Hematopoietic multipotent progenitor cell treated with erythropoietin and hydrocortisone succinate and interleukin-3 and kit ligand, for 4 days (in vitro differentiated cells): ENCODE results near the gene NT5C3B.
"Not testable (repeated sequence)": the region's sequence is repeated elsewhere in the genome, so short reads cannot be mapped to it uniquely, and the experiment has no call there.

Experiments used
- DNase-seq: peaks from one replicate; pipeline ENCODE4 v3.0.0-alpha.2; 2015

The NT5C3B gene

DNA sequence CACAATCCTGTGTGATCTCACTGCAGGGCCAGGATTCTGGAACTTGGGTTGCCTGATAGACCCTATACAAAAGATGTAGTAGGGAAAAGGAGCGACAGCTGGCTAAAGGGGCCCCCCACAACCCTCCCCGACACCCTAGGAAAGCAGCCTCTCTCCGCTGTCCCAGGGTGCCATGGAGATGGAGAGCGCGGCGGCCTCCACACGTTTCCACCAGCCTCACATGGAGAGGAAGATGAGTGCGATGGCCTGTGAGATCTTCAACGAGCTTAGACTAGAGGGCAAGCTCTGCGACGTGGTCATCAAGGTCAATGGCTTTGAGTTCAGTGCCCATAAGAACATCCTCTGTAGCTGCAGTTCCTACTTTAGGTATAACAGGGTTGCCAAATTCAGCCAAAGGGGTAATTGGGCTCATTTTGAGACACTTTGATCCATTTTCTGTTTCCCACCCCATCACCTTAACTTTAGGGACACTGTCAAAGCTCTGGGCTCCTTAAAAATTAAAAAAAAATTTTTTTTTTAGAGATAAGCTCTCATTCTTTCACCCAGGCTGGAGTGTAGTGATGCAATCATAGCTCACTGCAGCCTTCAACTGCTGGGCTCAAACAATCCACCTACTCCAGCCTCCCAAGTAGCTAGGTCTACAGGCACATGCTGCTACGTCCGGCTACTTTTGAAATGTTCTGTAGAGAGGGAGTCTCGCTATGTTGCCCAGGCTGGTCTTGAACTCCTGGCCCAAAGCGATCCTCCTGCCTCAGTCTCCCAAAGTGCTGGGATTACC is 1.9 kb upstream of the NT5C3B start, which contains the start of gene KLHL10:
Gene KLHL10, plus strand, starts transcription at position 65 of the 778 bp plus-strand sequence. Its CDS starts 108 bp downstream, at position 173.
- DNase-seq, result peak; percentile 7

- no peak for DNase-seq
These were observed 641 bp upstream of the NT5C3B start for GRCh38 chr17:41836550-41837196.

GRCh38 chr17:41835214-41835799 is 725 bp downstream of the NT5C3B start:
- peak; percentile 20 for DNase-seq

GRCh38 chr17:41829961-41830360 is 6.1 kb downstream of the NT5C3B start:
- not testable (repeated sequence) for DNase-seq

DNA sequence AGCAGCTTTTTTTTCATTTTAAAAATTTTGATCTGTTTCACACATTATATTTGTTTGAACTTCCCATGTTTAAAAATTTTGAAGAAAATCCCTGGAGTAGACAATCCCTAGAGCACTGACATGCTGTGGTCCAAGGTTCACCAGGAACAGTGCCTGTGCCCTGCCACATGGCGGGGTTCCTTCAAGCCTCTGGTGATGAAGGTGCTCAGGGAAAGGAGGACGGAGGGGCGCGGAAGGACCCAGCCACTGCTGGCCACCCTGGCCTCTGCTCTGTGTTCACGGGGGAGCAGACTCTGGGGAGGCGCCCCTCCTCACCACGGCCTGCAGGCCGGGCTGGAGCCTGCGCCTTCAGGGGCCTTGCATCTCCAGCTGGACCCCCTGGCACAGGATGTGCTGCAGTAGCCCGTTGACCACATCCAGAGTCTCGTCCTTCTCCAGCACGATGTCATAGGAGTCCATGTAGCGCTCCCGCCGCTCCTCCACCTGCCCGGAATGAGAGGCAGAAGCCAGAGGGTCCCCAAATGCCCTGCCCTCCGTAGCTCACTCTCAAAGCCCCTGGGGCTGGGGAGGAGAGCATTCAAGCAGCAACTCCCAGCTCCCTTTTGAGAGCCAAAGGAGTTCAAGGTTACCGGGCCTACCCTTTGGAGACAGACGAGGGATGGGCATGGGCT is 10.7 kb downstream of the NT5C3B start:
- no peak for DNase-seq

DNA sequence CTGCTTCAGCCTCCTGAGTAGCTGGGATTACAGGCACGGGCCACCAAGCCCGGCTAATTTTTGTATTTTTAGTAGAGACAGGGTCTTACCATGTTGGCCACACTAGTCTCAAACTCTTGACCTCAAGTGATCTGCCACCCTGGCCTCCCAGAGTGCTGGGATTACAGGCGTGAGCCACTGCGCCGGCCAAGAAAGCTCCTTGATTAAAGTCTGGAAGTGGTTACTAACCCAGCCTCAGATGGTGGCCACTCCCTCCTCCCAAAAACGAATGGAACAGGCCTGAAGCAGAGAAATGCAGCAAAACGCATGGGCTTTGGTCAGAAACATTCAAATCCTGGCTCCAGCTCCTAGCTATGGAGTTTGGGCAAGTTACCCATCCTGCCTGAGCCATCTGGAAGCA is 11.9 kb downstream of the NT5C3B start:
- no peak for DNase-seq

DNA sequence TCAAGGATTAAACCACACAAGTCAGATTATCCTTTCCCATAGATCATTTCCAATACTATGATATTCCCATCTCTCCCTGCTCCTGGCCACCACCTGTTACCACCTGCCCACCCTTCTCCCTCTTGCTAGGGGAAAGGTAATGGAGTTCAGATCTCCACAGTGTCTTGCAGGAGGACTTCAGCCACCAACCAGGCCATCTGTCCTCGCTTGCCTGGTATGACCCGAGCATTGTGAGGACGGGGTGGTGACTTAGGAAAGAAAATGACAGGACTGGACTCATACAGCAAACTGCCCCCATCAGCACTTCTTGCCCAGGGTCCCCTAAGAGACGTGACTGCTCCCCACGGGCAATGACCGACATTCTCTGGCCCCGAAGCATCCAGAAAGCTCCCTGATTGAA is 12.5 kb downstream of the NT5C3B start:
- DNase-seq, result no peak

- DNase-seq, result no peak
These were observed 12.9 kb downstream of the NT5C3B start for GRCh38 chr17:41823141-41823524.

DNA sequence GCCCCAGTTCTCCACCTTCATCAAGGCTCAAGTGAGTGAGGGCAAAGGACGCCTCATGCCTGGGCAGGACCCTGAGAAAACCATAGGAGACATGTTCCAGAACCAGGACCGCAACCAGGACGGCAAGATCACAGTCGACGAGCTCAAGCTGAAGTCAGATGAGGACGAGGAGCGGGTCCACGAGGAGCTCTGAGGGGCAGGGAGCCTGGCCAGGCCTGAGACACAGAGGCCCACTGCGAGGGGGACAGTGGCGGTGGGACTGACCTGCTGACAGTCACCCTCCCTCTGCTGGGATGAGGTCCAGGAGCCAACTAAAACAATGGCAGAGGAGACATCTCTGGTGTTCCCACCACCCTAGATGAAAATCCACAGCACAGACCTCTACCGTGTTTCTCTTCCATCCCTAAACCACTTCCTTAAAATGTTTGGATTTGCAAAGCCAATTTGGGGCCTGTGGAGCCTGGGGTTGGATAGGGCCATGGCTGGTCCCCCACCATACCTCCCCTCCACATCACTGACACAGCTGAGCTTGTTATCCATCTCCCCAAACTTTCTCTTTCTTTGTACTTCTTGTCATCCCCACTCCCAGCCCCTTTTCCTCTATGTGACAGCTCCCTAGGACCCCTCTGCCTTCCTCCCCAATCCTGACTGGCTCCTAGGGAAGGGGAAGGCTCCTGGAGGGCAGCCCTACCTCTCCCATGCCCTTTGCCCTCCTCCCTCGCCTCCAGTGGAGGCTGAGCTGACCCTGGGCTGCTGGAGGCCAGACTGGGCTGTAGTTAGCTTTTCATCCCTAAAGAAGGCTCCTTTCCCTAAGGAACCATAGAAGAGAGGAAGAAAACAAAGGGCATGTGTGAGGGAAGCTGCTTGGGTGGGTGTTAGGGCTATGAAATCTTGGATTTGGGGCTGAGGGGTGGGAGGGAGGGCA is 13.6 kb downstream of the NT5C3B start:
- DNase-seq, result no peak

DNA sequence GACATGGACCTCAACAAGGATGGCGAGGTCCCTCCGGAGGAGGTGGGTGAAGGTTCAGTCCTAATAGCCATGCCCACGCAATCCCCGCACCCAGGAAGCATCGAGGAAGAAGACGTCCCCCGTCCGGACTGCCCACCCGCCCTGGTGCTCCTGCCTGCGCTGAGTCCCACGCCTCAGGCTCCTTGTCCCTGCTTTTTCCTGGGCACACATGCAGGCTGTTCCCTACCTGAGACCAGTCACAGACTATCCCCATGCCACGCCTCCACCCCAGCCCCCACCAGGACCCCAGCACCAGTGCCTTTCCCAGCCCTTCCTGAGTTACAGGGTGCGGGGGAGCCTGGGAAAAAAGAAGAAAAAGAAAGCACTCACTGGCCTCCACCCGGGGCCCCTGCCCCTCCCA is 14.3 kb downstream of the NT5C3B start:
- DNase-seq, result no peak

- no peak for DNase-seq
These were observed 18.0 kb downstream of the NT5C3B start for GRCh38 chr17:41818024-41818423.

DNA sequence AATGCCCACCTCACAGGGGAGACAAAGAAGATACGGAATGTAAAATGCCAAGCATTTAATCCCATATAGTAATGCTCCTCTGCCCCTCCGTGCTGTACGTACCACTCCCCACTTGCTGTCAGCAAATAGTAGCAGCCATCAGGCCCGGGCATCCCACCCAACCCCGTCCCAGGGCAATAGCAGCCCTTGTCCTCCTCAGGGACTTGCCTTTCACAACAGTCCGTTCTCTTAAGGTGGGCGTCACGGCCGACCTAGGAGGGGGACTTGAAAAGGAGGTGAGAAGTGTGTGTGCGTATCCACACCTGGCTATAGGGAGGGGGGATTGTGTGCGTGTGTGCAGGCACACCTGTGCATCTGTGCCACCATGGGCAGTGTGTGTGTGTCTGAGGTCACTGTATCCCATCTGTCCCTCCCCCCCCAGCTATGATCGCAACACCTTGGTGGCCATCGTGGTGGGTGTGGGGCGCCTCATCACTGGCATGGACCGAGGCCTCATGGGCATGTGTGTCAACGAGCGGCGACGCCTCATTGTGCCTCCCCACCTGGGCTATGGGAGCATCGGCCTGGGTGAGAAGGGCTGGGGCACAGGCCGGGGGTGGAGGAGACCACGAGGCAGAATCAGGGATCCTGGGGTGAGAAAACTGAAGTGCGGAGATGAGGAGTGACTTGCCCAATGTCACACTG is 19.3 kb downstream of the NT5C3B start:
- DNase-seq, result no peak

DNA sequence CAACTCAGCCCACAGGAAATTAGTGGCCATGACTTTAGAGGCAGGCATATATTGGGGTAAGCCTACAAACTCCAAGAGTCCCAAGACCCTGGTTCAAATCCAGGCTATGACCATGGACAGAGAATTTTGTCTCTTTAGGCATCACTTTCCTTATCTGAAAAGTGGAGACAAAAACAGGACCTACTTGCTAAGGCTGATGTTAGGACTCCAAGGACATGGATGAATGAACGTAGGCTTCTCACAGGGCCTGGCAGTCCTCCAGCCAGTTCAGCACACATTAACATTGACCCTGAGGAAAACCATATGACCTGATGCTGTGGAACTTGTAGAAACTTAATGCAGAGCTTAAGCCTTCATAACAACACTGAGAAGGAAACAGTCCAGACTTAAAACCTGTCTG is 21.8 kb downstream of the NT5C3B start:
- no peak for DNase-seq

- DNase-seq, result no peak
These were observed 22.3 kb downstream of the NT5C3B start for GRCh38 chr17:41813699-41814124.

DNA sequence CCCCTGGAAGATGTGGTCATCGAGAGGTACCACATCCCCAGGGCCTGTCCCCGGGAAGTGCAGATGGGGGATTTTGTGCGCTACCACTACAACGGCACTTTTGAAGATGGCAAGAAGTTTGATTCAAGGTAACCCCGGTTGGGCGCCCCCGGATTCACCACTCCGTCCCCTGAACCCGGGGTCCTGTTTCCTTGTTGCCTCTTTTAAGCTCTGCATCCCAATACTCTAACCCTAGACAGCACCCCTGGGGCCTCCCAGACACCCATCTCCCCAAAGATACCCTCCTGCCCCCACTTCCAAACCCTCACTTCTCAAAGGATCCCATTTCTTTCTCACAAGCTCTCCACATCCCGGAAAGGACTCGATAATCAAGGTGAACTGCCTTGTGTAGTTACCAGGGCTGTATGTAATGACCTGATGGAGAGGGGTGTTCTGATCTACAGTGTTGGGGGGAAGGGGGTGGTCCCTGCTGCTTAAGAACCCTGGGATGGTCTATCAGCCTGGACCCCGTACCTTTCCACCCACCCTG is 22.8 kb downstream of the NT5C3B start:
- DNase-seq, result no peak

DNA sequence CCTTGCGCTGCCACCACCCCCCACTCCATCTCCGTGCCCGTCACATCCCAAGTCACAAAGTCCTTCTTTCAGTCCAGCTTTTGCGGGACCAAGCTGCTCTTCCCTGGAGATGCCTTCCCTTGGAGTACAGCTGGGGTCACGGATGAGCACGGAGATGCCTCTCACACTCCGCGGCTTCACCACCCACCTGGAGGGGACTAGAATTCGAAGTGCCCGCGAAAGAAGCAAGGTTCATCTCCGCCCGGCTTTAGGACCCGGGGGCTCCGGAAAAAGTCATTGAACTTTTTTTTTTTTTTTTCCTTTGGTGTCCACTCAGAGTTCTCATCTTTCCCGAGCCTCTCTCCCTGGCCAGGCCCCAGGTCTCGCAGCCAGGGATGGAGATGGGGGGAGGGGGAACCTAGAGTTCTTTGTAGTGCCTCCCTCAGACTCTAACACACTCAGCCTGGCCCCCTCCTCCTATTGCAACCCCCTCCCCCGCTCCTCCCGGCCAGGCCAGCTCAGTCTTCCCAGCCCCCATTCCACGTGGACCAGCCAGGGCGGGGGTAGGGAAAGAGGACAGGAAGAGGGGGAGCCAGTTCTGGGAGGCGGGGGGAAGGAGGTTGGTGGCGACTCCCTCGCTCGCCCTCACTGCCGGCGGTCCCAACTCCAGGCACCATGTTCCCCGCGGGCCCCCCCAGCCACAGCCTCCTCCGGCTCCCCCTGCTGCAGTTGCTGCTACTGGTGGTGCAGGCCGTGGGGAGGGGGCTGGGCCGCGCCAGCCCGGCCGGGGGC is 23.5 kb downstream of the NT5C3B start, which contains the start of gene FKBP10:
Gene FKBP10, plus strand, starts transcription at position 624 of the 771 bp plus-strand sequence. Its CDS starts 31 bp downstream, at position 655.
- DNase-seq, result peak; percentile 66

DNA sequence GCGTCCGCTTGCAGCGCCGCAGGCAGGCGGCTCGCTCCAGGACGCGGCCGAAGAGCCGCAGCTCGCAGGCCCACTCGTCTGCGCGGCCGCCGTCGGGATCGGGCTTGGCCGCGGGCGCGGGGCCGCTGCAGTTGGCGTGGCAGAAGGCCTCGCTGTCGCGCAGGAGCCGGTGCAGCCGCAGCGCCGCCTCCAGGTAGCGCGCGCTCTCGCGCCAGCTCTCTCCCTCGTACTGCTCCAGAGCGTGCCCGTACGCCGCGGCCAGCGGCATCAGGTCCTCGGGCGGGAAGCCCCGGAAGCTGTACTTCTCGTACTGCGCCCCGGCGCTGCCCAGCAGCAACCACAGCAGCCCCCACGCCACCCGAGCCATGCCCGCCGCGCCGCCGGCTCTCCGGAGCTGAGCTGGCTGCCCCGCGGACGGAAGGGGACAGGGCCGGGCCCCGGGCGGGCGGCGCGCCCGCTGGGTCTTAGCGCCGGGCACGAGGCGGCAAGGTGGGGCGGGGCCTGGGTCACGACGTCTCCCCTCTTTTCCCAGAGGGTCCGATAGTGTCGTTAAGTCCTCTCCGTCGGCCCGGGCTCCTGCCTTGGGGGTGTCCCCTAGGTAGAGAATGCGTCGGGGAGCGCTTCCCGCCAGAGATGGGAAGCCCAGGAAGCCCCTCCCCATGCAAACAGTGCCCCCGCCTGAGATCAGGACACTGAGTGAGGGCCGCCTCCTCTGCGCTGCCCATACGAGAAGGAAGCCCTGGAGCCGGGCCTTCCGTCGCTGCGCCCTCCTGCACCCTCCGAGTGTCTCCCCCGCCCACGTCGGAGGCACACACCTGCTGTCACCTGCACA is 24.3 kb downstream of the NT5C3B start, which contains the start of gene P3H4:
Gene P3H4, minus strand, starts transcription at position 401 of the 832 bp plus-strand sequence. Its CDS starts 34 bp downstream, at position 367.
- peak; percentile 82 for DNase-seq

DNA sequence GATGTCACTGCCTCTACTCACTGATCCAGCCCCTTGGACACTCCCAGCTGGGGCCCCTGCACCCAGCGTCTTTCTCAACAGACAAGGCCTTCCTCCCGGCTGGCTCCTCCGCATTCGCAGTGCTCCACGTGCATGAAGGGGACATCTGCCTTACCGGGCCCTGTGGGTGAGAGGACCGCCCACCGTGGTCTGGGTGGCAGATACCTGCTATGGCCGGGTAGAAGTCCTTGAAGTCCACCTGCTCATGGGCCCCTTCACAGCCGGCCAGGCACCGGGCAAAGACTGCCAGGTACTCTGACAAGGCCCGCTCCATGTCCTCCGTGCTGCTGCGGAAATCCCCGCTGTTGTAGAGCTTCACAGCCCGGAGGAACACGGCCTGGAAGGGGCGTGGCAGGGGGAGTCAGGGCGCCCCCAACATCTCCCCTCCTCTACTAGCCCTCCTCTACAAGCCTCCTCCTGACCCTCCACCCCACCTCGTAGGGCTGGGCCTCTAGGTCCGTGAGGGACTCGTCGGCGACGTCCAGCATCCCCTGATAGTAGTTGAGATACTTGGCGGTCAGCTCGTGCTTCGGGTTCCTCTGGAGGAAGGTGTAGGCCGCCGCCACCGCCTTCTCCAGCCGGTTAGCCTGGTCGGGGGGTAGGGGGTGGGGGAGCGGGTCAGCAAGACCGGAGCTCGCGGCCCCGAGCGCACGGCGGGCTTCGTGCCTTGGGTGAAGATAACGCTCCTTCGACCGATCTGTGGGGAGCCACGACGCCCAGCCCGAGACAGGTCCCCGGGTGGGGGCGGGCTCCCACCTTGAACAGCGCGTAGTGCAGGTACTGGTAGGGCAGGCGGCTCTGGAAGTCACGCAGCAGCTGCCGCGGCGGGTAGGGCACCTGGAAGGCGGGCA is 25.1 kb downstream of the NT5C3B start:
- DNase-seq, result no peak
